GM12875 (cell line): ENCODE data around the gene GRK6.
A peak's percentile ranks its signal among the peaks of the same experiment; 100 is the strongest.

Source experiments
- H3K4me3 ChIP-seq: one replicate; pipeline ENCODE4 v1.5.1; 2011; ENCODE audit warnings: low read depth, low read length, control low read depth
- CTCF ChIP-seq: IDR thresholded peaks from 2 replicates; pipeline ENCODE4 v1.5.1; 2011; ENCODE audit warnings: low read depth, mild to moderate bottlenecking, control low read depth, inconsistent platforms, low read length, moderate library complexity, borderline replicate concordance; ENCODE audit not compliant: insufficient read depth

Gene GRK6

GRCh38 chr5:177397875-177398390, 28.5 kb upstream of the GRK6 start:
- H3K4me3 ChIP-seq = no peak overlapping the region
- no peak for TF ChIP-seq CTCF

- TF ChIP-seq CTCF = no peak
These were observed 26.2 kb upstream of the GRK6 start, which contains the start of gene PFN3 for GRCh38 chr5:177399997-177400868. Gene PFN3 (minus strand): TSS chr5:177400661. CDS start chr5:177400576, 85 bp downstream.

GRCh38 chr5:177402271-177403043, 24.0 kb upstream of the GRK6 start:
- TF ChIP-seq CTCF = peak; percentile 53
- H3K4me3 ChIP-seq = peak overlapping the region; percentile 70

More at GRCh38 chr5:177399997-177400868, 26.2 kb upstream of the GRK6 start, which contains the start of gene PFN3:
- no peak within 1 kb of the TSS for H3K4me3 ChIP-seq

GRCh38 chr5:177403102-177403791, 23.2 kb upstream of the GRK6 start:
- TF ChIP-seq CTCF = peak; percentile 26; the same call in 1 of the 2 replicates
- H3K4me3 ChIP-seq = peak overlapping the region; percentile 70

- peak; percentile 95 for TF ChIP-seq CTCF
- H3K4me3 ChIP-seq = peak overlapping the region; percentile 70
These were observed 22.5 kb upstream of the GRK6 start for GRCh38 chr5:177403792-177404640.

- TF ChIP-seq CTCF = no peak
- H3K4me3 ChIP-seq = peak overlapping the region; percentile 70
These were observed 21.8 kb upstream of the GRK6 start for GRCh38 chr5:177404641-177405179.
